Activated gamma-delta T cell treated with Interleukin-2 at 50 U/mL for 16 hours (primary cell): ENCODE measurements around the gene RTEL1.
"Not testable (repeated sequence)": the region's sequence is repeated elsewhere in the genome, so short reads cannot be mapped to it uniquely, and the experiment has no call there.

Source experiments
- DNase-seq: peaks from one replicate; pipeline ENCODE4 v3.0.0-alpha.2; 2020

RTEL1 gene, protein sequence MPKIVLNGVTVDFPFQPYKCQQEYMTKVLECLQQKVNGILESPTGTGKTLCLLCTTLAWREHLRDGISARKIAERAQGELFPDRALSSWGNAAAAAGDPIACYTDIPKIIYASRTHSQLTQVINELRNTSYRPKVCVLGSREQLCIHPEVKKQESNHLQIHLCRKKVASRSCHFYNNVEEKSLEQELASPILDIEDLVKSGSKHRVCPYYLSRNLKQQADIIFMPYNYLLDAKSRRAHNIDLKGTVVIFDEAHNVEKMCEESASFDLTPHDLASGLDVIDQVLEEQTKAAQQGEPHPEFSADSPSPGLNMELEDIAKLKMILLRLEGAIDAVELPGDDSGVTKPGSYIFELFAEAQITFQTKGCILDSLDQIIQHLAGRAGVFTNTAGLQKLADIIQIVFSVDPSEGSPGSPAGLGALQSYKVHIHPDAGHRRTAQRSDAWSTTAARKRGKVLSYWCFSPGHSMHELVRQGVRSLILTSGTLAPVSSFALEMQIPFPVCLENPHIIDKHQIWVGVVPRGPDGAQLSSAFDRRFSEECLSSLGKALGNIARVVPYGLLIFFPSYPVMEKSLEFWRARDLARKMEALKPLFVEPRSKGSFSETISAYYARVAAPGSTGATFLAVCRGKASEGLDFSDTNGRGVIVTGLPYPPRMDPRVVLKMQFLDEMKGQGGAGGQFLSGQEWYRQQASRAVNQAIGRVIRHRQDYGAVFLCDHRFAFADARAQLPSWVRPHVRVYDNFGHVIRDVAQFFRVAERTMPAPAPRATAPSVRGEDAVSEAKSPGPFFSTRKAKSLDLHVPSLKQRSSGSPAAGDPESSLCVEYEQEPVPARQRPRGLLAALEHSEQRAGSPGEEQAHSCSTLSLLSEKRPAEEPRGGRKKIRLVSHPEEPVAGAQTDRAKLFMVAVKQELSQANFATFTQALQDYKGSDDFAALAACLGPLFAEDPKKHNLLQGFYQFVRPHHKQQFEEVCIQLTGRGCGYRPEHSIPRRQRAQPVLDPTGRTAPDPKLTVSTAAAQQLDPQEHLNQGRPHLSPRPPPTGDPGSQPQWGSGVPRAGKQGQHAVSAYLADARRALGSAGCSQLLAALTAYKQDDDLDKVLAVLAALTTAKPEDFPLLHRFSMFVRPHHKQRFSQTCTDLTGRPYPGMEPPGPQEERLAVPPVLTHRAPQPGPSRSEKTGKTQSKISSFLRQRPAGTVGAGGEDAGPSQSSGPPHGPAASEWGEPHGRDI (N-terminal part only)

DNA sequence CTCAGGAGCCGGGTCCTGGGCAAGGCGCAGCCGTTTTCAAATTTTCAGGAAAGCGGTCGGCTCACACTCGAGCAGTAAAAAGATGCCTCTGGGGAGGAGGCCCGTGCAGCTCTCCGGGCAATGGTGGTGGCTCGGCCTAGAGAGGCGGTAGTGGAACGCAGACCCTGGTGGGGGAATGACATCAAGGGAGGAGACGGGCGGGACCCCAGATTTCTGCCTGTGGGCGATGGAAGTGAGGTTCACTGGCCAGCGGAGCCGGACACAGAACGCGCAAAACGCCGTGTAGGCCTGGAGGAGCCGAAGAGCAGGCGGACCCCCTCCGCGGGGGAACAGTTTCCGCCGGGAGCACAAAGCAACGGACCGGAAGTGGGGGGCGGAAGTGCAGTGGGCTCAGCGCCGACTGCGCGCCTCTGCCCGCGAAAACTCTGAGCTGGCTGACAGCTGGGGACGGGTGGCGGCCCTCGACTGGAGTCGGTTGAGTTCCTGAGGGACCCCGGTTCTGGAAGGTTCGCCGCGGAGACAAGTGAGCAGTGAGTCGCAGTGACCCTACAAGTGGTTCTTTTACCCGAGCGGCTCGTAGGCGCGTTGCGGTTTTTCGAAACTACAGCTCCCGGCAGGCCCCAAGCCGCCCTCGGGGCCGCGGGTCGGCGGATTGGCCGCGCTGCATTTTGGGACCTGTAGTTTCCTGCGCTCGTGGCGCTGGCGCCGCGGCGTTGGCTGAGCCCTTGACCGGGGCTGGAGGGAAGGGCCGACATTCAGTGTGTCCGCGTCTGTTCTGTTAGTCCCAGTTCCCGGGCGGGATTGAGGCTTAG is at the start of gene RTEL1:
Gene RTEL1, plus strand, starts transcription at position 376 of the 812 bp plus-strand sequence. CDS start 1,091 bp downstream, outside the sequence.
- peak; percentile 86 for DNase-seq

DNA sequence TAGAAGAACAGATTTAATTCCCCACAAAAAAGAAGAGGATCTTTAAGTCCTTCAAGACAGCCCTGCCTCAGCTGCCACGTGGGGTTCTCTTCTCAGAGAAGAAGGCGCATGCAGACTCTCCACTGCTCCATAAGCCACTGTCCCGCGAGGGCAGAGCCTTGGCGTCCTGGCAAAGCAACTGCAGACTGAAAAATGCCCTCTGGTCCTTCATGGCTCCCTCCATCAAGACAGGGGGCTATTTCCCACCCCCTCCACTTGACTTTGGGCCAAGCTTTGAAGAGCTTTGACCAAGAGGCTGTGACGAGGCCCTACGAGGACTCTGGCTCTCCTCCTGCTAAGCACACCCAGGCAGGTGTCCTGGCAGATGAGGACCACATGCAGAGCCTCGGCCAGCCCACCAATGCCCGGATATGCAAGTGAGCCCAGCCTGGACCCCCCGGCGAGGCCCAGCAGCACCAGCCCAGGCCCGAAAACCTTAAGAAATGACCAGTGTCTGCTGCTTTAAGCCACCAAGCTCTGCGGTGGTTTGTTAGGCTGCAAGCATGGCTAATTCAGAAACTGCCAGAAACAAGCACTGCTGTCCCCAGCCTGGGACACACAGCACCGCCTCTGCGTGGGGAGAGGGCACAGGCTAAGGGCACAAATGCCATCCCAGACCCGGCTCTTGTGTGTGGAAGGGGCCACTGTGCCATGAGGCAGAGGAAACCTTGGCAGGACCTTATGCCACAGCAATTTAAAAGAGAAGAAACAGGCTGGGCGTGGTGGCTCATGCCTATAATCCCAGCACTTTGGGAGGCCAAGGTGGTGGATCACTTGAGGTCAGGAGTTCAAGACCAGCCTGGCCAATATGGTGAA is 47.3 kb upstream of the RTEL1 start:
- DNase-seq, result no peak

DNA sequence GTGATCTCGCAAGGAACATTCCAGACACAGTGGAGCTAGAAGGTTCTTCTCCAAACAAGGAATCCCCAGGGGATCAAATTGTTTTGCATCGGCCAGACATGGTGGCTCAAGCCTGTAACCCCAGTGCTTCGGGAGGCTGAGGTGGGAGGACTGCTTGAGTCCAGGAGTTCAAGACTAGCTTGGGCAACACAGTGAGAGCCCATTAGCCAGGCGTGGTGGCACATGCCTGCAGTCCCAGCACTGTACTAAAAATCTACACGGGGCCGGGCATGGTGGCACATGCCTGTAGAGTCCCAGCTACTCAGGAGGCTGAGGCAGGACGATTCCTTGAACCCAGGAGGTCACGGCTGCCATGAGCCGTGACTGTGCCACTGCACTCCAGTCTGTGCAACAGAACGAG is 46.5 kb upstream of the RTEL1 start:
- no peak for DNase-seq

DNA sequence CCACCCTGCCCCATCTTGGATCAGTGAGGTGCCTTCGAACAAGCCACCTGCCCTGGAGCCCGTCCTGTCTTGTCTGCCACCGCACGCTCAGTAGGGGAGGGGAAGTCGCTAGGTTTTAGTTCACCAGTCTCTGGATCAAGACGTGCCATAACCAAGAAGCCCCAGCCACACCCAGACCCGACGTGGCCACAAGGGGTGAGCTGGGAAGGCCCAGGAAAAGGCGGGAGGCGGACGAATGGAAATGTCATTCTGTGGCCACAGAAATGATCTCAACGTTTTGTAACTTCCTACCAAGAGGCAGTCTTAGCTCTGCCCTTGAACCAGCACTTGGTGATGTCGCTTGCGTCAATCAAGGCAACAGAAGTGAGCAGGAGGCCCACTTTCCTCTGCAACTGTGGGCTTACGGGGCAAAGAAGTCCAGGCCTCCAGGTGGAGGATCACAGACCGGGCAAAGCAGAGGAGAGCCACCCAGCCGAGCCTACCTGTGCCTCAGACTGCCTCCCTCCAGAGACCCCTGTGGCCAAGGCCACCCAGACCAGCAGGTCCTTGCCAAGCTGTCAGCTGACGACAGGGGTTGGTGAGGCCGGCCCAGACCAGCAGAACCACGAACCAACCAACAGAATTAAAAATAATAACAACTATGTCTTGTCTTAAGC is 45.7 kb upstream of the RTEL1 start:
- DNase-seq, result no peak

DNA sequence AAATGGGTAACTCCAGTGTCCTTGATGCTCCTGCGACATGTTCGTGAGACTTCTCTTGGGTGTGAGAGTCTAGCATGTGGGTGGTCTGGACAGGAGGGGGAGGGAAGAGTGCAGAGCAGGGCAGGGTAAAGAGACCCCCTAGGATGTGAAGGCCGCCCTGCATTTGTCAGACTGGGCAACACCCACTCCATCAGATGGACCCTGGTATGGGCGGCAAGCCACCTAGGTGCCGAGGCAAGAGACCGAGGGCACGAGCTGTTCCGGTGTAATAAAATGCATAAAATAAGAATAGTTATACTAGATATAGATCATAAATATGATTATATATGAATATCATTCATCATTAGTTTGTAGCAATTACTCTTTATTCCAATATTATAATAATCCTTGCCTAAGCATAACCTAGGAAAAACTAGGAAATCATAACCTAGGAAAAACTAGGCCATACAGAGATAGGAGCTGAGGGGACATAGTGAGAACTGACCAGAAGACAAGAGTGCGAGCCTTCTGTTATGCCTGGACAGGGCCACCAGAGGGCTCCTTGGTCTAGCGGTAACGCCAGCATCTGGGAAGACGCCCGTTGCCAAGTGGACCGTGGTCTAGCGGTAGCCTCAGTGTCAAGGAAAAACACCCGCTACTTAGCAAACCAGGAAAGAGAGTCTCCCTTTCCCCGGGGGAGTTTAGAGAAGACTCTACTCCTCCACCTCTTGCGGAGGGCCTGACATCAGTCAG is 44.1 kb upstream of the RTEL1 start:
- DNase-seq, result not testable (repeated sequence)

DNA sequence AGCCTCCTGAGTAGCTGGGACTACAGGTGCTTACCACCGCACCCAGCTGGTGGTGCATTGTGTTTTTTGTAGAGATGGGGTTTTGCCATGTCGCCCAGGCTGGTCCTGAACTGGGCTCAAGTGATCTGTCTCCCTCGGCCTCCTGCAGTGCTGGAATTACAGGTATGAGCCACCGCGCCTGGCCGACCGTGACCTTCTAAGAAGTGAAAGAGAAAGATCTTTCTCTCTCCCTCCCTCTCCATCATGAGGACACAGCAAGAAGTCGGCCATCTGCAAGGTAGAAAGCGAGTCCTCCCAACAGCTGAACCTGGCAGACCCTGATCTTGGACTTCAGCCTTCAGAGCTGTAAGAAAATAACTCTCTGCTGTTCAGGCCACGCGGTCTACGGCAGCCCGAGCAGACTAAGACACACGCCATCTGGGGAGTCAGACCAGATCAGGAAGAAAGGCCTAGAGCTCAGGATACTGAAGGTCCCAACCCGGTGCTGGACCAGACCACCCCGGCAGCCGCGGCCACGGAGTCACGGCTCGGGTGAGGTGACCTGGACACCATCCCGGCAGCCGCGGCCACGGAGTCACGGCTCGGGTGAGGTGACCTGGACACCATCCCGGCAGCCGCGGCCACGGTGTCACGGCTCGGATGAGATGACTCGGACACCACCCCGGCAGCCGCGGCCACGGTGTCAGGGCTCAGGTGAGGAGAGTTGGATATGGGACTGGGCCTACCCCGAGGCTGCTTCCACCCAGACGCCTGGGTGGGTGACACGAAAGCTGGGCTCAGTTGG is 40.8 kb upstream of the RTEL1 start:
- no peak for DNase-seq

DNA sequence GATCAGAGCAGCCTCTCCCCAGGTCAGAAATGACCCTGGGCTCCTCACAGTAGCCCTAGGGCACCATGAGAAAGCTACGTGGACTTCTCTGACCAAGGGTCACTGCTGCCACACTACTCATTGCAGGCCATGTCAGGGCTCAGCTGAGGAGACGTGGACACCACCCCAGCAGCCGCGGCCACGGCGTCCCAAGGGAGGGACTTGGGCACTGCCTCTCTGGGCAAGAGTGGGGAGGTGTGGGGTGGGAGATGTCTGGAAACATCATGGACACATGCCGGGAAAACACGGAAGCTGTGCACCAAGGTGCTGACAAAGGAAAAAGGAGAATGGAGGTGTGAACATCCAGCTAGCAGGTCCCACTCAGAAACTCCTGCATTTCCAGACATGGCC is 40.2 kb upstream of the RTEL1 start:
- DNase-seq, result no peak

DNA sequence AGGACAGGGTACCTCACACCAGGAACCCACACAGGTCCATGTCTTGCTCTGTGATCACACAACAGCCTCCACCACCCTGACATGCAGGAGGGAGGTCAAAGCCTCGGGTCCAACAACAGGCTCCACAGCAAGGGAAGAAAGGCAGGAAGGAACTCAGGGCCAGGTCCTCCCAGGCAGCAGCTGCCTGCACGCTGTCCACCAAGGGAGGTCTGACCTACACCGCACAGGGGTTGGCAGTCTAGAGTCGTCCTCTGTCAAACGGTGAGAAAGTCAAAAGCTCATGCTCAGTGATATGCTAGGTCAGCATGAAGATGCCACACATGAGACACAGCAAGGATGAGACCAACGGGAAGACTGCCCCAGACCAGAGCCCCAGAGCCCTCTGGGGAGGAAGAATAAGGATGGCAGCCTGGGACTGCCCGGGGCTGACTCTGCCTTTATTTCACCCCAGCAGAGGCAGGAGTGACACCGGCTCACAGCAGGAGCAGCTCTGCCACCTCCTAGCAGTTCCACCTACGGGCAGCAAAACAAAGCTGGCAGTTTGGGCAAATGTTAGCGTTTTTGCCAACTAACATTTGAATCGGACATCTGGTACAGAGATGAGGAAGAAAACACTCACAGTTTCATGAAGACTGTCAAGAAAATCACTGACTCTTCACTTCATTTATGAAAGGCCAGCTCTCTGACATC is 39.7 kb upstream of the RTEL1 start:
- DNase-seq, result no peak

DNA sequence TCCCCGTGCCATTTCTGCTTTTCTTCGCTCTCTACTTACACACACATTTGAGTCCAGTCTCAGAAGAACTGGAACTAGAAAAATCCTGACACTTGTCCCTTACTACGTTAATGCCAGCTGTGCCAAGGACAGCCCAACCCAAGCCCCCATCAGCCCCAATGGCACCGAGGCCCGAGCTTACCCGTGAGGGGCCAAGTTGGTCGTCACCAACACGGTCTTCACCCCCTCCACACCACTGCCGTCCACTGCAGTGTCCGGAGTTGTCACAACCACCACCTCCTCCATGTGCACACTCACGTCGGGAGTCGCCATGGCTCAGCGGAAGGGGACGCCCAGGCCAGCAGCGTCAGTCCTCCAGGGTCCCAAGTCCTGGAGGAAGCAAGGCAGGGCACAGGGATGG is 39.0 kb upstream of the RTEL1 start:
- no peak for DNase-seq

DNA sequence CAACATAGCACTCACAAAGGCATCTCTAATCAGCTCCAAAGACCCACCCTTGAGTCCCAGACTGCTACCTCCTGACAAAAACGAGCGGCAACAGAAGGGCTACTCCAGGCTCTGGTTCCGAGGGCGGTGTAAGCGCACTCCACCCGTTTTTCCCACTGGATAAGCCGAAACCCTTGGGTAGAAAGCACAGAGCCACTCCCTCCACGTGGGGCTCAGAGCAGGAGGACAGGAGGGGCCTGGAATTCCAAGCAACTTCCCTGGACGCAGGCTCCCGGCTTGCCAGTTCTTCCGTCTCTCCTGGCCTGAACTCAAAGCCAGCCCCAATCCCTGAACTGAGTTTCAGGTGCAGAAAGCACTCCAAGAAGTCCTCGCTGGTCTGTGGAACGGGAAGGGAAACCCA is 38.6 kb upstream of the RTEL1 start:
- DNase-seq, result no peak

DNA sequence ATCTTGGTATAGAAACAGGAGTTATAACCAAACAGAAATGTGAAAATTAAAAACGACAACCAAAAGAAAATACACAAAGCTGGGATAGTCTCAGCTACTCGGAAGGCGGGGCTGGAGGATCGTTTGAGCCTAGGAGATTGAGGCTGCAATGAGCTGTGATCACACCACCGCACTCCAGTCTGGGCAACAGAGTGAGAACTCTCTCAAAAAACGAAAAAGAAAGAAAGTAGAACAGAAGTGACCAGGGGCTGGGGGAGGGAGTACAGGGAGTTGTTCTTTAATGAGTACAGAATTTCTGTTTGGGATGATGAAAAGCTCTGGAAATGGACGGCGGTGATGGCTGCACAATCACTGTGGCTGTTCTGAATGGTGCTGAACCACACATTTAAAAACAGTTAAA is 37.1 kb upstream of the RTEL1 start:
- no peak for DNase-seq

DNA sequence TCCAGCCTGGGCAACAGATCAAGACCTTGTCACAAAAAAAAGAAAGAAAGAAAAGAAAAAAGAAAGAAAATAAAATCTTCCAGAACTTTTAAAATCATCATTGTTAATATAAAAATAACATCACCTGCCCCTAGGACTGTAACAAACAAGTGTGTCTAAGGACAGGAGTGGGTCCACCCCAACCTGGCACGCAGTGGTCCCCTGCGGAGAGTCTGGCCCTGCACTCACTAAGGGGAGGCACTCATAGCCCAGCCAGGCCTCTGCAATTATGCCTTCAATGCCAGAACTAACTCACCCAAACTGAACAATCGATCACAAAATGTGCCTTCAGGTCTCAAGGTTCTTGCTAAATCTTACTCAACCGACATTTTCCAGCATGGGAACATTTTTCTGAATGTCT is 36.0 kb upstream of the RTEL1 start:
- DNase-seq, result no peak

DNA sequence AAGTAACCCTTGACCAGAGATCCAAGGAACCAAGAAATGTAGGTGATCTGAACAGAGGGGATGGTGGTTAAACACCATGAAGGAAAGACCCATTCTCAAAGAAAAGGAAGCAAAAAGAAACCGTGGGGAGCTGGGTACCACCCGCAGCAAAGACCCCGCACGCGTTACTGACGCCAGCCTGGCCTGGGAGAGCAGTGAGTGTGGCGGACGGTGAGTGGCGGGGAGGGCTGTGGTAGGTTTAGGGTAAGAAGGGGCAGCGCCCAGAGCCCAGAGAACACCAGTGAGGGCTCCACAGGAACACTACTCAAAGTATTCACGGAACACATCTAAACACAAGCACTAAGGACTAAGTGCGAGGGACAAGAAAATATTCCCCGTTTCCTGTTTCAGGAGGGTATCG is 35.4 kb upstream of the RTEL1 start:
- DNase-seq, result no peak

DNA sequence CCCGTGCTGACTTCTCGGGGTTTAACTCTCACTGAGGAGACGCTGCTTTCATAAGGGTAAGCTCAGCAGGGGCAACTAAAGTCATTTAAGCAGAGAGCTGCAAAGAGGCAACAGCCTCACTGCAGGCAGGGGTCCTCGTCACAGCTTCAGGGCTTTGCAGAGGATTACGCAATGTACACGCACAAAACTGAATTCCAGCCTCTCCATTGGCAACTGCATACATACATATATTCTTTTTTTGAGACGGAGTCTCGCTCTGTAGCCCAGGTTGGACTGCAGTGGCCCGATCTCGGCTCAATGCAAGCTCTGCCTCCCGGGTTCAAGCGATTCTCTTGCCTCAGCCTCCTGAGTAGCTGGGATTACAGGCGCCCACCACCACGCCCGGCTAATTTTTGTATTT is 33.6 kb upstream of the RTEL1 start:
- no peak for DNase-seq

DNA sequence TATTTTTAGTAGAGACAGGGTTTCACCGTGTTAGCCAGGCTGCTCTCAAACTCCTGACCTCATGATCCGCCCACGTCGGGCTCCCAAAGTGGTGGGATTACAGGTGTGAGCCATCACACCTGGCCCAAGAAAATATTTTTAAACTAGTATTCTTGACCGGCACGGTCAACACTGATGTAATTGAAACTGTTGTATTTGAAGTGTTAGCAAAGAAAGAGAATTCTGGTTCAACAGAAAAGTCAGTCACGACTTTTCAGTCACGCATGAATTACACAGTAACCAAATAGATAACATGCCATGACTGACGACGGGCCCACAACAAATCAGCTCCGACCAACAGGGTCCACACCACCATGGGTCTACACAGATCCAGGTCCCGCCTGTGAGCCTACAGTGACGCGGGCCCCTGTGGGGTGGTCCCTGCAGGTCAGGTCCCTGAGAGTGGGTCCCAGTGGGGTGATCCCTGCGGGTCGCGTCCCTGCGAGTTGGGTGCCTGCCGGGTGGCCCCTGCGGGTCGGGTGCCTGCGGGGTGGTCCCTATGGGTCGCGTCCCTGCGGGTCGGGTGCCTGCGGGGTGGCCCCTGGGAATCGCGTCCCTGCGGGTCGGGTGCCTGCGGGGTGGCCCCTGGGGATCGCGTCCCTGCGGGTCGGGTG is 32.2 kb upstream of the RTEL1 start:
- peak; percentile 22 for DNase-seq

DNA sequence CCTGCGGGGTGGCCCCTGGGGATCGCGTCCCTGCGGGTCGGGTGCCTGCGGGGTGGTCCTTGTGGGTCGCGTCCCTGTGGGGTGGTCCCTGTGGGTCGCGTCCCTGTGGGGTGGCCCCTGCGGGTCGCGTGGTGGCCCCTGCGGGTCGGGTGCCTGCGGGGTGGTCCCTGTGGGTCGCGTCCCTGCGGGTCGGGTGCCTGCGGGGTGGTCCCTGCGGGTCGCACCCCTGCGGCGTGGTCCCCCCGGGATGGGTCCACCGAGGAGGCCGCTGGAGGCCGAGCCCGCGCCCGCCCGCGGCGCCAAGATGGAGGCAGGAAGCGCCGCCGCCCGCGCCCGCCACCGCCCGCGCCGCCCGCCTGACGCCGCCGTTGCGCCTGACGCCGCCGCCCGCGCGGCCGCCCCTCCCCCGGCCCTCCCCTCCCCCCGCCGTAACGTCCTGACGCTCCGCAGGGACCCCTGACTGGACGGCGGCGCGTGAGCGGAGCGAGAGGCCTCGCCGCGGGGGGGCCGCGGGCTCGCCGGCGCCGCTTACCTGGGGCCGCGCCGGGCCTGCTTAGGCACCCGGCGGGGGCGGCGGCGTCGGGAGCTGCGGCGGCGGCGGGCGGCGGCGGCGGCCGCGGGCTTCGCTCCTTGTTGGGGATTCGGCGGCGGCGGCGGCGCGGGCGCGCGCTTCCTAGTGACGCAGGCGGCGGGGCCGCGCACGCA is 31.5 kb upstream of the RTEL1 start, which contains the start of gene GMEB2:
Gene GMEB2, minus strand, starts transcription at position 678 of the 705 bp plus-strand sequence. CDS start 7,704 bp downstream, outside the sequence.
- peak; percentile 64 for DNase-seq

DNA sequence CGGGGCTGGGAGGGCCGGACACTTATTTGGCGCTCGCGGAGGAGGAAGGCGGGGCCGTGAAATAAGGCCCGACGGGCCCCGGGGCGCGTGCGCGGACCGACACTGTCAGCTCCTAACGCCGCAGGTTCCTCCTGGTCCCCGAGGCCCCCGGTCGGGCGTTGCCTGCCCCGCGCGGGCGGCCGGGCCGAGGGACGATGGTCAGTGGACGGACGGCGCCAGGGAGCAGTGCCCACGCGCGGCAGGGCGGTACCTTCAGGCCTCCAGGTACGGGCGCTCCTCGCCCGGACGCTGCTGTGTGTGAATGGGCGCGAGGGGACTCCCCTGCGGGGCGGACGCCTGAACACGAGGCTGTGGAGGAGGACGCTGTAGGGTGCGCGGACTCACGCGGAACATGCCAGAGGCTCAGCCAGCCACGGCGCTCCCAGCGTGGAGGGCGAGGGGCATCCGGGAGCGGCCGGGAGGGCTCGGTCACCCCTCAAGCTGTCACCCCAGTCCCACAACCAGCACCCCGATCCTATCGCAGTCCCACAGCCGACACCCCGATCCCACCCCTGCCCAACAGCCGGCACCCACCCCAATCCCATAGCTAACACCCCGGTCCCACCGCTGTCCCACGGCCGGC is 30.9 kb upstream of the RTEL1 start:
- peak; percentile 93 for DNase-seq
